GM13977 (cell line): ENCODE measurements around the gene DNAL4.

ENCODE experiments used
- DNase-seq: peaks from one replicate; pipeline ENCODE4 v3.0.0; 2012; ENCODE audit warnings: low spot score
- in situ Hi-C: fragments of 300-500 bp; cut with MboI; formaldehyde crosslinking; loops from one replicate; pipeline ENCODE4 v1.12.0; 2022; ENCODE audit warnings: low sequenced_read_pairs, low pct_unique_long_range_greater_than_20kb, mixed read lengths, inconsistent platforms; ENCODE audit not compliant: unreplicated experiment
- TF ChIP-seq, protein P1 (sequence below): IDR thresholded peaks from 2 replicates; pipeline ENCODE4 v1.5.1; 2012; ENCODE audit warnings: mild to moderate bottlenecking, control low read depth; ENCODE audit not compliant: insufficient read depth; ENCODE audit errors: extremely low read depth, missing control alignments

DNAL4 gene

GRCh38 chr22:38734421-38735100 is 59.4 kb downstream of the DNAL4 start:
- no peak for DNase-seq
- TF ChIP-seq, protein P1, sequence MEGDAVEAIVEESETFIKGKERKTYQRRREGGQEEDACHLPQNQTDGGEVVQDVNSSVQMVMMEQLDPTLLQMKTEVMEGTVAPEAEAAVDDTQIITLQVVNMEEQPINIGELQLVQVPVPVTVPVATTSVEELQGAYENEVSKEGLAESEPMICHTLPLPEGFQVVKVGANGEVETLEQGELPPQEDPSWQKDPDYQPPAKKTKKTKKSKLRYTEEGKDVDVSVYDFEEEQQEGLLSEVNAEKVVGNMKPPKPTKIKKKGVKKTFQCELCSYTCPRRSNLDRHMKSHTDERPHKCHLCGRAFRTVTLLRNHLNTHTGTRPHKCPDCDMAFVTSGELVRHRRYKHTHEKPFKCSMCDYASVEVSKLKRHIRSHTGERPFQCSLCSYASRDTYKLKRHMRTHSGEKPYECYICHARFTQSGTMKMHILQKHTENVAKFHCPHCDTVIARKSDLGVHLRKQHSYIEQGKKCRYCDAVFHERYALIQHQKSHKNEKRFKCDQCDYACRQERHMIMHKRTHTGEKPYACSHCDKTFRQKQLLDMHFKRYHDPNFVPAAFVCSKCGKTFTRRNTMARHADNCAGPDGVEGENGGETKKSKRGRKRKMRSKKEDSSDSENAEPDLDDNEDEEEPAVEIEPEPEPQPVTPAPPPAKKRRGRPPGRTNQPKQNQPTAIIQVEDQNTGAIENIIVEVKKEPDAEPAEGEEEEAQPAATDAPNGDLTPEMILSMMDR: no peak
- in situ Hi-C loops: no loop called here

DNA sequence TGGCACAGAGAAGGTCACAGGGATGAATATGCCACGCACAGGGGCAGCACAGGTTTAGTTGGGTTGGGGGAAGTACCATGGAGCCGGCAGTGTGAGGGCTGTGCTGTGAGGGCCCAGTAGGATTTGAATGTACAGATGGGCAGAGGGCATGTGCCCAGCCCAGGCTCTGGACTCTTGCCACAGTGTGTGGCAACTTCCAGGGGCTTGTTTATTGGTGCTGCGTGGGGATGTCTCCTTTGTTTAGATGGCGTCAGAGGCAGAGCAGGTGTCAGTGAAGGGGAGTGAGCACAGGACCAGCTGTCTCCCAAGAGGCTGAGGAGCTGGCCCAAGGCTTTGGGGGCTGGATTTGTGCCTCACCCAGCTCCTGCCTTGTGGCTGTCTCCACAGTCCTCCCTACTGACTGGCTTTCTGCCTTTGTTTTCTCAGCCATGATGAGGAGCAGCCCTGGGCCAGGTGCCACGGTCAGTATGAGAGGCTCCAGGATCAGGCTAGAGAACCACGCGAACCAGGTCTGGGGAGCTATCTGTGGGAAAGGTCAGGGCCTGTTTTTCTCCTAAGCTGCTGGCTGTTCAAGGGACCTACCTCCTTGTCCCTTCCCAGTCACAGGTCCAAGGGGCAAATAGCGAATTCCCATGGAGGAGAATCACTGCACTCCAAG is 60.1 kb downstream of the DNAL4 start:
- in situ Hi-C loops: no loop called here
- TF ChIP-seq, protein P1: no peak
- DNase-seq: no peak

DNA sequence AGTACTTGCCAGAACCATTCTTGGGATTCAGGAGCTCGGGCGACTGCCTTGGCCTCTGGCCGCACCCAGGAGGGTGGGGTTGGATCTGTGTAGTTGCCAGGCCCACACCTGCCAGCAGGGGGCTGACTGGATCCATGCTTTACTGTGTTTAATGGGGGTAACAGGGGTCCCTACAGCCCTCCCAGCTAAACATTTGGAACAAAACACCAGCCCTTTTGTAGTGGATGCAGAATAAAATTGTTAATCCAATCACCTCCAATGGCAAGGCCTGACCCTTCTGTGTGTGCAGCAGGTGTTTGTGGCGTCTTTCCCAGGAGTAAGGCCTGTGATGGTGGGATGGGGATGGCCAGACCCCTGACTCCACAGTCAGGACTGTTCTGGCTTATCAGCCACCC is 60.6 kb downstream of the DNAL4 start:
- DNase-seq: peak; percentile 67
- in situ Hi-C loops: no loop called here
- TF ChIP-seq, protein P1: peak; percentile 77

- DNase-seq: no peak
- TF ChIP-seq, protein P1: no peak
- in situ Hi-C loops: no loop called here
Observed at GRCh38 chr22:38732251-38732815, 61.6 kb downstream of the DNAL4 start.

GRCh38 chr22:38731703-38732161 is 62.2 kb downstream of the DNAL4 start:
- in situ Hi-C loops: no loop called here
- TF ChIP-seq, protein P1: no peak
- DNase-seq: no peak

DNA sequence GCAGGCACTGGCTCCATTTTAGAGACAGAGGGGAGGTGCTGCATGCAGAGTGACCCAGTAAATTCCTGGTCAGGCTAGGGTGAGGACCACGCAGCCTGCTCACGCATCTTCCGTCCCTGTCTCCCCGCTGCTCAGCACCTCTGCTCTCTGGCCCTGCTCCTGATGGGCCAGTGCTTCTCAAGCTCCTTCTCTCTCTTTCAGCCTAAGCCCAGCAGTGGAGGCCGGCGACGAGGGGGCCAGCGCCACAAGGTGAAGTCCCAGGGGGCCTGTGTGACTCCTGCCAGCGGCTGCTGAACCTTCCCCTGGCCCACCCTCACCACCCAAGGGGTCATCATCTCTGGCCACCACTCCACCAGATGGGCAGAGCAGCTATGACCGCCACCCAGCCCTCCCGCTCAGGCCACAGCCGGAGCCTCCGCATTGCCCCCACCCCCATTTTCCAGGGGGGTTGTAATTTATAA is 63.5 kb downstream of the DNAL4 start:
- TF ChIP-seq, protein P1: no peak
- no peak for DNase-seq
- in situ Hi-C loops: no loop called here
